ENCODE measurements around the gene TRMT44. TPM values are rescaled to one million over a fixed set of nuclear protein-coding genes. Genes with fewer than 3 reads are reported as not detected.

The TRMT44 gene
- polyA plus RNA-seq, 1 donor (not counting 4 experiments of a cell fraction or from before 2014, with no cell fraction given) = 8.8 TPM

DNA sequence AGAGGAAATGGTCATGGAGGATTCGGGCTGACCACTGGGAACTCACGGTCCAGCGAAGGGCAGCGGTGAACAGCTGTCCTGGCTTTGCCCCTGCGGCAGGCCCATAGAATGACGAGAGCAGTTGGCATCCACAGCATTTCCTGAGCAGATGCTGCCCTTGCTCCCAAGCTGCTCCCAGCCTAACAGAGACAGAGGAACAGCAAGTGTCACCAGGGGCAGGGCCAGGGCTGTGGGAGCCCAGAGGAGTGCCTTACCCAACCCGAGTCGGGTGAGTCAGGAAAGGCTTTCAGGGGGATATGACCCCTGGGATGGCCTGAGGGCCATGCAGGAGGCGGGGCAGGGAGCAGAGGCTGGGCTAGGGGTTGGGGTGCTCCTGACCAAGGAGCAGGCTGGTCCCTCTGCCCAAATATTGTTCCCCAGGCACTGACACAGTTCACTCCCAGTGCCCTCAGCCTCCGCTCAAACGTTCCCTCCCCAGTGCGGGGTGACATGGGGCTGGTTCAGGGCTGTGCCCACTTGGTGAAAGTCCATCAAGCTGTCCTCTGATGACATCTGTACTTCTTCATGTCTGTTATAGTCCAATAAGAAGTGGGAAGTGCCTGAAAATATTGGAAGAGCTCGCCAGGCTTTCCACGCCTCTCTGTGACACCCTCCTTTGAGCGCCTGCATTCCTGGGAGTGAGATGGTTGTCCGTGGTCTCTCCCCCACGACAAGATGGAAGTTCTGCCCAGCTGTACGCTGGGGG is 74.9 kb downstream of the TRMT44 start:
- H2AFZ ChIP-seq (ENCODE audit: control insufficient read depth, low read length) = no peak overlapping the region
- TF ChIP-seq, protein P1, sequence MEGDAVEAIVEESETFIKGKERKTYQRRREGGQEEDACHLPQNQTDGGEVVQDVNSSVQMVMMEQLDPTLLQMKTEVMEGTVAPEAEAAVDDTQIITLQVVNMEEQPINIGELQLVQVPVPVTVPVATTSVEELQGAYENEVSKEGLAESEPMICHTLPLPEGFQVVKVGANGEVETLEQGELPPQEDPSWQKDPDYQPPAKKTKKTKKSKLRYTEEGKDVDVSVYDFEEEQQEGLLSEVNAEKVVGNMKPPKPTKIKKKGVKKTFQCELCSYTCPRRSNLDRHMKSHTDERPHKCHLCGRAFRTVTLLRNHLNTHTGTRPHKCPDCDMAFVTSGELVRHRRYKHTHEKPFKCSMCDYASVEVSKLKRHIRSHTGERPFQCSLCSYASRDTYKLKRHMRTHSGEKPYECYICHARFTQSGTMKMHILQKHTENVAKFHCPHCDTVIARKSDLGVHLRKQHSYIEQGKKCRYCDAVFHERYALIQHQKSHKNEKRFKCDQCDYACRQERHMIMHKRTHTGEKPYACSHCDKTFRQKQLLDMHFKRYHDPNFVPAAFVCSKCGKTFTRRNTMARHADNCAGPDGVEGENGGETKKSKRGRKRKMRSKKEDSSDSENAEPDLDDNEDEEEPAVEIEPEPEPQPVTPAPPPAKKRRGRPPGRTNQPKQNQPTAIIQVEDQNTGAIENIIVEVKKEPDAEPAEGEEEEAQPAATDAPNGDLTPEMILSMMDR (optimal IDR thresholded peaks at IDR 0.05 in 1 of 3, IDR thresholded peaks at IDR 0.05 in 1 of 3, conservative IDR thresholded peaks at IDR 0.05 in 1 of 3; ENCODE audit: extremely low read depth in 1 of 3, insufficient read depth in 2 of 3, low read length in 3 of 3) = no peak
- TF ChIP-seq EZH2 (IDR thresholded peaks at IDR 0.05; ENCODE audit: low read length) = no peak
- no peak overlapping the region for H3K27ac ChIP-seq (ENCODE audit: control insufficient read depth, insufficient read depth, low read length)
- no peaks in the 10 kb centered on the region for H3K79me2 ChIP-seq (ENCODE audit: control insufficient read depth, insufficient read depth, low read length)
- no peaks in the 10 kb centered on the region for H3K4me1 ChIP-seq (ENCODE audit: control insufficient read depth, extremely low read depth, insufficient read depth, low read length)
- dilution Hi-C loops (cut with MboI; ENCODE audit: extremely low pct_ligation_motif_present, low sequenced_read_pairs) = no loop called here
- DNase-seq (ENCODE audit: low read depth, low spot score) = no peak
- no peaks in the 10 kb centered on the region for H3K27me3 ChIP-seq (ENCODE audit: control insufficient read depth, extremely low read depth, insufficient read depth, low read length)
- no peak for FAIRE-seq
- no peaks in the 10 kb centered on the region for H3K9me1 ChIP-seq (ENCODE audit: control insufficient read depth, extremely low read depth, insufficient read depth, low read length)
- no peak overlapping the region for H3K4me2 ChIP-seq (ENCODE audit: control insufficient read depth, extremely low read depth, insufficient read depth, low read depth, low read length)
- no peak overlapping the region for H3K9ac ChIP-seq (ENCODE audit: control insufficient read depth, extremely low read depth, insufficient read depth, low read length)
- H3K36me3 ChIP-seq (ENCODE audit: control insufficient read depth in 2 of 2, extremely low read depth in 1 of 2, insufficient read depth in 2 of 2, low read length in 2 of 2) = no peaks in the 10 kb centered on the region
- no peaks in the 10 kb centered on the region for H3K9me3 ChIP-seq (ENCODE audit: control insufficient read depth, low read depth, low read length)
- H3K4me3 ChIP-seq (ENCODE audit: control insufficient read depth in 2 of 3, extremely low read depth in 1 of 3, insufficient read depth in 2 of 3, low read depth in 1 of 3, low read length in 3 of 3) = no peak overlapping the region
- H4K20me1 ChIP-seq (ENCODE audit: control insufficient read depth, extremely low read depth, insufficient read depth, low read length) = no peaks in the 10 kb centered on the region

GRCh38 chr4:8516061-8516573 is 75.5 kb downstream of the TRMT44 start:
- no peaks in the 10 kb centered on the region for H3K36me3 ChIP-seq (ENCODE audit: control insufficient read depth in 2 of 2, extremely low read depth in 1 of 2, insufficient read depth in 2 of 2, low read length in 2 of 2)
- no peaks in the 10 kb centered on the region for H3K79me2 ChIP-seq (ENCODE audit: control insufficient read depth, insufficient read depth, low read length)
- no peak for DNase-seq (ENCODE audit: low read depth, low spot score)
- TF ChIP-seq, protein P1 (optimal IDR thresholded peaks at IDR 0.05 in 1 of 3, IDR thresholded peaks at IDR 0.05 in 1 of 3, conservative IDR thresholded peaks at IDR 0.05 in 1 of 3; ENCODE audit: extremely low read depth in 1 of 3, insufficient read depth in 2 of 3, low read length in 3 of 3) = no peak
- TF ChIP-seq EZH2 (IDR thresholded peaks at IDR 0.05; ENCODE audit: low read length) = no peak
- H2AFZ ChIP-seq (ENCODE audit: control insufficient read depth, low read length) = no peak overlapping the region
- no peak for FAIRE-seq
- H3K4me1 ChIP-seq (ENCODE audit: control insufficient read depth, extremely low read depth, insufficient read depth, low read length) = no peaks in the 10 kb centered on the region
- H3K9me1 ChIP-seq (ENCODE audit: control insufficient read depth, extremely low read depth, insufficient read depth, low read length) = no peaks in the 10 kb centered on the region
- dilution Hi-C loops (cut with MboI; ENCODE audit: extremely low pct_ligation_motif_present, low sequenced_read_pairs) = no loop called here
- no peaks in the 10 kb centered on the region for H3K9me3 ChIP-seq (ENCODE audit: control insufficient read depth, low read depth, low read length)
- H3K4me2 ChIP-seq (ENCODE audit: control insufficient read depth, extremely low read depth, insufficient read depth, low read depth, low read length) = no peak overlapping the region
- H3K9ac ChIP-seq (ENCODE audit: control insufficient read depth, extremely low read depth, insufficient read depth, low read length) = no peak overlapping the region
- H3K27ac ChIP-seq (ENCODE audit: control insufficient read depth, insufficient read depth, low read length) = no peak overlapping the region
- no peaks in the 10 kb centered on the region for H3K27me3 ChIP-seq (ENCODE audit: control insufficient read depth, extremely low read depth, insufficient read depth, low read length)
- no peaks in the 10 kb centered on the region for H4K20me1 ChIP-seq (ENCODE audit: control insufficient read depth, extremely low read depth, insufficient read depth, low read length)
- no peak overlapping the region for H3K4me3 ChIP-seq (ENCODE audit: control insufficient read depth in 2 of 3, extremely low read depth in 1 of 3, insufficient read depth in 2 of 3, low read depth in 1 of 3, low read length in 3 of 3)
